SK-N-SH treated with all-trans-retinoic acid at 6 μM for 48 hours (cell line): ENCODE data around the gene SMG5.

Experiments
- ARNTL ChIP-seq: fragments of 450-650 bp; formaldehyde crosslinking; IDR thresholded peaks from 2 replicates; pipeline ENCODE4 v1.5.0; 2020; ENCODE audit warnings: low read depth, mild to moderate bottlenecking, moderate library complexity, borderline replicate concordance
- GLIS3 ChIP-seq: fragments of 250-450 bp; sonication (Bioruptor Pico); IDR thresholded peaks from 2 replicates; pipeline ENCODE4 v1.5.0; 2020; ENCODE audit warnings: mild to moderate bottlenecking, moderate library complexity
- RARB ChIP-seq: fragments of 250-450 bp; sonication (Bioruptor Pico); IDR thresholded peaks from 2 replicates; pipeline ENCODE4 v1.8.0; 2021; ENCODE audit warnings: mild to moderate bottlenecking, moderate library complexity
- TCF4 ChIP-seq: fragments of 250-450 bp; sonication (Bioruptor Pico); IDR thresholded peaks from 2 replicates; pipeline ENCODE4 v1.8.0; 2021; ENCODE audit warnings: mild to moderate bottlenecking, moderate library complexity, borderline replicate concordance
- TF ChIP-seq, protein P1 (sequence below): fragments of 250-450 bp; sonication (Bioruptor Pico); IDR thresholded peaks from 2 replicates; pipeline ENCODE4 v1.8.0; 2020; ENCODE audit warnings: mild to moderate bottlenecking, moderate library complexity, borderline replicate concordance
- TF ChIP-seq, protein P2 (sequence below): fragments of 250-450 bp; sonication (Bioruptor Pico); IDR thresholded peaks from 2 replicates; pipeline ENCODE4 v1.5.1; 2020; ENCODE audit warnings: low read depth, mild to moderate bottlenecking, moderate library complexity

DNA sequence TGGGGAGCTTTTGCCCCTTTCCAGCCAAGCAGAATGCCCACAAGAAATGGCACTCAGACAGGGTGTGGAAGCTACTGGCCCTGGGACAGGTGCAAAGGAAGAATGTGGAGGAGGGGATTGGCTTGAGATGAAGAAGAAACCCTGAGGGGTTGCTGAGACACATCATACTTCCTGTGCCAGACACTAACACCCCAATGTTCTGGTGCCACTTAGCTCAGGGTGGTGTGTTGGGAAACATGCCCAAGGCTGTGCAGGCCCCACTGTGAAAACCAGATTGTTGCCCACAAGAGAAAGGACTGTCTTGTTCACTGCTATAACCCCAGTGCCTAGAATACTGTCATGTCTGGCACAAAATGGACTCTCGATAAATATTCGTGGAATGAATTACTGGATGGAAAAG, 24.9 kb downstream of the SMG5 start:
- TF ChIP-seq, protein P1, sequence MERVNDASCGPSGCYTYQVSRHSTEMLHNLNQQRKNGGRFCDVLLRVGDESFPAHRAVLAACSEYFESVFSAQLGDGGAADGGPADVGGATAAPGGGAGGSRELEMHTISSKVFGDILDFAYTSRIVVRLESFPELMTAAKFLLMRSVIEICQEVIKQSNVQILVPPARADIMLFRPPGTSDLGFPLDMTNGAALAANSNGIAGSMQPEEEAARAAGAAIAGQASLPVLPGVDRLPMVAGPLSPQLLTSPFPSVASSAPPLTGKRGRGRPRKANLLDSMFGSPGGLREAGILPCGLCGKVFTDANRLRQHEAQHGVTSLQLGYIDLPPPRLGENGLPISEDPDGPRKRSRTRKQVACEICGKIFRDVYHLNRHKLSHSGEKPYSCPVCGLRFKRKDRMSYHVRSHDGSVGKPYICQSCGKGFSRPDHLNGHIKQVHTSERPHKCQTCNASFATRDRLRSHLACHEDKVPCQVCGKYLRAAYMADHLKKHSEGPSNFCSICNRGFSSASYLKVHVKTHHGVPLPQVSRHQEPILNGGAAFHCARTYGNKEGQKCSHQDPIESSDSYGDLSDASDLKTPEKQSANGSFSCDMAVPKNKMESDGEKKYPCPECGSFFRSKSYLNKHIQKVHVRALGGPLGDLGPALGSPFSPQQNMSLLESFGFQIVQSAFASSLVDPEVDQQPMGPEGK (CRISPR knock-in tag): no peak
- no peak for TF ChIP-seq GLIS3
- TF ChIP-seq, protein P2, sequence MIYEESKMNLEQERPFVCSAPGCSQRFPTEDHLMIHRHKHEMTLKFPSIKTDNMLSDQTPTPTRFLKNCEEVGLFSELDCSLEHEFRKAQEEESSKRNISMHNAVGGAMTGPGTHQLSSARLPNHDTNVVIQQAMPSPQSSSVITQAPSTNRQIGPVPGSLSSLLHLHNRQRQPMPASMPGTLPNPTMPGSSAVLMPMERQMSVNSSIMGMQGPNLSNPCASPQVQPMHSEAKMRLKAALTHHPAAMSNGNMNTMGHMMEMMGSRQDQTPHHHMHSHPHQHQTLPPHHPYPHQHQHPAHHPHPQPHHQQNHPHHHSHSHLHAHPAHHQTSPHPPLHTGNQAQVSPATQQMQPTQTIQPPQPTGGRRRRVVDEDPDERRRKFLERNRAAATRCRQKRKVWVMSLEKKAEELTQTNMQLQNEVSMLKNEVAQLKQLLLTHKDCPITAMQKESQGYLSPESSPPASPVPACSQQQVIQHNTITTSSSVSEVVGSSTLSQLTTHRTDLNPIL: no peak
- TF ChIP-seq ARNTL (CRISPR knock-in tag): no peak
- no peak for TF ChIP-seq RARB (CRISPR knock-in tag)
- no peak for TF ChIP-seq TCF4 (CRISPR knock-in tag)
